Measurements from ENCODE around the gene GASK1A. TPM values are rescaled to one million over a fixed set of nuclear protein-coding genes. Genes with fewer than 3 reads are reported as not detected.
"Not testable (repeated sequence)": the region's sequence is repeated elsewhere in the genome, so short reads cannot be mapped to it uniquely, and the experiment has no call there.

GASK1A gene
- total and polyA plus RNA-seq, 2 donors (not counting 3 experiments of a cell fraction or from before 2014, with no cell fraction given): 0.04 TPM; not detected in 1

DNA sequence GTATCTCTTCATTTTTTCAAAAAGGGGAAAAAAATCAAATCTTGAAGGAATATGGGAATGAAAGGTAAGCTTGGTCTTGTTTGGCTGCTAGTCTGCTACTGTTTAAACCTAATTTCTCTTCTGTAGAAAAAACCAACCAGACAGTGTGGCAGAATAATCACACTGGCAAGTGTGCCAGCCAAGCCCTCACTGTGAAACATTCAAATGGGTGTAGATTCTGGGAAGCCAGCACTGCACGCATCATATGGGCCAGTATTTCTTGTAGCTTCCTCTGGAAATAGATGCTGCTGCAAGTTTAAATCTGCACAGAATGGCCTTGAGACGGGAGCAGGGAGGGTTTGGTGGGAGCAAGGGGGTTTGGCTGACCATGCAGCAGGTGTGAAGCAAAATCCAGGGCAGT, 64.7 kb downstream of the GASK1A start:
- no peak for FAIRE-seq
- dilution Hi-C loops (cut with MboI; ENCODE audit: extremely low pct_ligation_motif_present, low sequenced_read_pairs): no loop called here
- CTCF ChIA-PET: no interaction called here

DNA sequence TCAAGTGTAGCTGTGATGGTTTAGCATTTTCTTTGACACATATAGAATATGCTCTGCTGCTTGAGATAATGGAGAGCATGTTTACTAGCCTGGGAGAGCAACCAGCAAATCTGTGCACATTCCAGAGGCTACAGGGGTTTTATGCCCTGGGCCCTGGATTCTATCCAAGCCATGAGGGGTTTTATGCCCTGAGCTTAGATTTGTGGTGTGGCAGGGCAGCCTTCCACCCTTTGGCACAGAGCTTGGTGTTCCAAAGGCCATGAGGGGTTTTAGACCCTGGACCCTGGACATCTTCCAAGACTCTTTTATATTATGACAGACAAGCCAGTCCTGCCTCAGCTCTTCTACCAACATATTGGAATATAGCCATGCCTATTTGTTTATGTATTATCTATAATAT, 66.0 kb downstream of the GASK1A start:
- dilution Hi-C loops (cut with MboI; ENCODE audit: extremely low pct_ligation_motif_present, low sequenced_read_pairs); H3K9me3 ChIP-seq (replicated peaks; ENCODE audit: control insufficient read depth, insufficient read depth, low read length); POLR2A ChIA-PET; intact Hi-C loops (cut with micrococcal nuclease); BruUV-seq (replicated peaks); H4K20me1 ChIP-seq (replicated peaks; ENCODE audit: control insufficient read depth, extremely low read depth, insufficient read depth, low read length); H3K27me3 ChIP-seq (ENCODE audit: control insufficient read depth in 2 of 2, insufficient read depth in 2 of 2, low read length in 2 of 2); FAIRE-seq; H3K9me1 ChIP-seq (replicated peaks; ENCODE audit: control insufficient read depth, extremely low read depth, insufficient read depth, low read length); H3K4me3 ChIP-seq (replicated peaks in 1 of 3; ENCODE audit: insufficient read depth in 1 of 3, low read depth in 1 of 3, low read length in 3 of 3); CTCF ChIA-PET; H3K4me1 ChIP-seq (ENCODE audit: control insufficient read depth, extremely low read depth, insufficient read depth, low read length); H3K4me2 ChIP-seq (ENCODE audit: insufficient read depth, low read length); H3K36me3 ChIP-seq (ENCODE audit: control insufficient read depth in 2 of 2, extremely low read depth in 1 of 2, insufficient read depth in 2 of 2, low read length in 2 of 2); DNase-seq (ENCODE audit: low read depth, low spot score); H3K79me2 ChIP-seq (ENCODE audit: control insufficient read depth, insufficient read depth, low read length); H2AFZ ChIP-seq (ENCODE audit: low read depth, low read length); H3K9ac ChIP-seq (replicated peaks; ENCODE audit: extremely low read depth, insufficient read depth, low read length); H3K27ac ChIP-seq (ENCODE audit: insufficient read depth, low read depth, low read length): not testable (repeated sequence)

More for the DNA sequence above, 64.7 kb downstream of the GASK1A start:
- Histone ChIP-seq H3K4me3 (replicated peaks in 1 of 3; ENCODE audit: insufficient read depth in 1 of 3, low read depth in 1 of 3, low read length in 3 of 3) (no peak overlapping the region), H3K9ac (replicated peaks; ENCODE audit: extremely low read depth, insufficient read depth, low read length) (no peak overlapping the region), H3K4me2 (ENCODE audit: insufficient read depth, low read length) (no peak overlapping the region), H3K36me3 (ENCODE audit: control insufficient read depth in 2 of 2, extremely low read depth in 1 of 2, insufficient read depth in 2 of 2, low read length in 2 of 2) (no peaks in the 10 kb centered on the region), H3K27me3 (ENCODE audit: control insufficient read depth in 2 of 2, insufficient read depth in 2 of 2, low read length in 2 of 2) (no peaks in the 10 kb centered on the region), H3K9me3 (replicated peaks; ENCODE audit: control insufficient read depth, insufficient read depth, low read length) (no peaks in the 10 kb centered on the region), H3K79me2 (ENCODE audit: control insufficient read depth, insufficient read depth, low read length) (no peaks in the 10 kb centered on the region), H3K9me1 (replicated peaks; ENCODE audit: control insufficient read depth, extremely low read depth, insufficient read depth, low read length) (no peaks in the 10 kb centered on the region), H2AFZ (ENCODE audit: low read depth, low read length) (no peak overlapping the region), H3K27ac (ENCODE audit: insufficient read depth, low read depth, low read length) (no peak overlapping the region), H4K20me1 (replicated peaks; ENCODE audit: control insufficient read depth, extremely low read depth, insufficient read depth, low read length) (no peaks in the 10 kb centered on the region), H3K4me1 (ENCODE audit: control insufficient read depth, extremely low read depth, insufficient read depth, low read length) (no peaks in the 10 kb centered on the region)
- TF ChIP-seq GATA2 (IDR thresholded peaks at IDR 0.05; ENCODE audit: insufficient read depth, insufficient read length, low read depth, low read length) (no peak), EZH2 (IDR thresholded peaks at IDR 0.05; ENCODE audit: borderline replicate concordance, low read depth, low read length, severe bottlenecking) (no peak), JUN (IDR thresholded peaks at IDR 0.05; ENCODE audit: borderline replicate concordance, insufficient read depth, insufficient read length, low read depth) (no peak)
- POLR2A ChIA-PET: no interaction called here
- intact Hi-C loops (cut with micrococcal nuclease): no loop called here
- BruUV-seq (replicated peaks): no TSS peak
- DNase-seq (ENCODE audit: low read depth, low spot score): no peak

All from endothelial cell of umbilical vein (primary cell).